HG02623 (cell line): Measurements from ENCODE around the gene RWDD3.

Source experiments
- ATAC-seq: cut with Tn5 transposase; IDR thresholded peaks from one replicate; pipeline ENCODE4 v1.9.1; 2021; ENCODE audit warnings: moderate library complexity; ENCODE audit not compliant: unreplicated experiment

The RWDD3 gene

GRCh38 chr1:95229706-95230105 lies 4.3 kb upstream of the RWDD3 start:
- no peak for ATAC-seq

- ATAC-seq = no peak
Measured at GRCh38 chr1:95230256-95230655, 3.8 kb upstream of the RWDD3 start.

GRCh38 chr1:95230768-95231191 lies 3.2 kb upstream of the RWDD3 start:
- no peak for ATAC-seq

GRCh38 chr1:95232646-95233318 lies 1.2 kb upstream of the RWDD3 start:
- ATAC-seq = no peak

GRCh38 chr1:95233319-95233736 lies 682 bp upstream of the RWDD3 start:
- ATAC-seq = no peak

- no peak for ATAC-seq
Measured at GRCh38 chr1:95236784-95237575, 3.0 kb downstream of the RWDD3 start.

GRCh38 chr1:95237981-95238703 lies 4.1 kb downstream of the RWDD3 start:
- ATAC-seq = no peak

GRCh38 chr1:95245029-95245428 lies 11.0 kb downstream of the RWDD3 start:
- no peak for ATAC-seq

- ATAC-seq = no peak
Measured at GRCh38 chr1:95246511-95246910, 12.5 kb downstream of the RWDD3 start.

- ATAC-seq = no peak
Measured at GRCh38 chr1:95247607-95248006, 13.6 kb downstream of the RWDD3 start.

- no peak for ATAC-seq
Measured at GRCh38 chr1:95249916-95250315, 15.9 kb downstream of the RWDD3 start.

- no peak for ATAC-seq
Measured at GRCh38 chr1:95252422-95252821, 18.4 kb downstream of the RWDD3 start.

- no peak for ATAC-seq
Measured at GRCh38 chr1:95254959-95255358, 20.9 kb downstream of the RWDD3 start.

- no peak for ATAC-seq
Measured at GRCh38 chr1:95255826-95256225, 21.8 kb downstream of the RWDD3 start.

- ATAC-seq = no peak
Measured at GRCh38 chr1:95257758-95258157, 23.7 kb downstream of the RWDD3 start.

GRCh38 chr1:95259245-95259644 lies 25.2 kb downstream of the RWDD3 start:
- ATAC-seq = no peak

- no peak for ATAC-seq
Measured at GRCh38 chr1:95262913-95263312, 28.9 kb downstream of the RWDD3 start.

- no peak for ATAC-seq
Measured at GRCh38 chr1:95263450-95263849, 29.4 kb downstream of the RWDD3 start.

GRCh38 chr1:95265106-95265505 lies 31.1 kb downstream of the RWDD3 start:
- ATAC-seq = no peak

GRCh38 chr1:95276429-95276828 lies 42.4 kb downstream of the RWDD3 start:
- ATAC-seq = no peak

- no peak for ATAC-seq
Measured at GRCh38 chr1:95278173-95279006, 44.4 kb downstream of the RWDD3 start.
